ENCODE data around the gene ARHGDIA.

ARHGDIA gene

DNA sequence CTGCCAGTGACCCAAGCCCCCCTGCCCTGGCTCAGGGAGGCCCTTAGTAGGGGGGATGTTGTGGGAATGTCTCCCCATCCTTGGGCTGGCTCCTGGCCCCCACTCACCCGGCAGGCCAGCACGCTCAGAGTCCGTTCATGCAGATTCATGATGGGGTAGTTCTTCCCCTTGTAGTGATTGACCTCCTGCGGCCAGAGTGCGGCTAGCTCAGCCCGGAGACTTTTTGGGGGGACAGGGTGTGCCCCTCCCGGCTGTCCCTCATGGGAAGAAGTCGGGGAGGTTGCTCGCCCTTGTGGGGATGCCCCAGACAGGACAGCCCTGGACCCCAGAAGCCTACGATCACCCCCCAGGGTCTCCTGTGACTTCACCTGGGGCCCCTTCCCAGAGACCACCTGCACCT is 34.9 kb upstream of the ARHGDIA start:
- FAIRE-seq, result no peak

DNA sequence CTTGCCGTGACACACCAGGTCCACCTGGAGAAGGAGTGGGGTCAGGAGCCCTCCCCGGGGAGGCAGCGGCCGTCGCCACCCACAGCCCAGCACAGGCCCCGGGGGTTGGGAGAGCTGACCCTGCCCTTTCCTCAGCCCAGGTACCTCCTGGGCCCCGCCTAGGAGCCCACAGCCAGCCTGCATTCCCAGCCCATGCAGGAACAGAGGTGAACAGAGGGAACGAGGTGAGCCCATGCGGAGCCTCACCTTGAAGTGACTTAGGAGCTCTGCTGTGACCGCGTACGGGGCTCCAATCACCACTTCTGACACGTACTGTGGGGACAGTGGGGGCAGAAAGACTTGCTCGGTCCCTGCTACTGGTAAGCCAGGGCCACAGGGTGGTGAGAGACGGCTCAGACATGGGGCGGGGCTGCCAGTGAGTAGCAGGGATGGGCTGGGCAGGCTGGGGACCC is 34.3 kb upstream of the ARHGDIA start:
- FAIRE-seq, result no peak

DNA sequence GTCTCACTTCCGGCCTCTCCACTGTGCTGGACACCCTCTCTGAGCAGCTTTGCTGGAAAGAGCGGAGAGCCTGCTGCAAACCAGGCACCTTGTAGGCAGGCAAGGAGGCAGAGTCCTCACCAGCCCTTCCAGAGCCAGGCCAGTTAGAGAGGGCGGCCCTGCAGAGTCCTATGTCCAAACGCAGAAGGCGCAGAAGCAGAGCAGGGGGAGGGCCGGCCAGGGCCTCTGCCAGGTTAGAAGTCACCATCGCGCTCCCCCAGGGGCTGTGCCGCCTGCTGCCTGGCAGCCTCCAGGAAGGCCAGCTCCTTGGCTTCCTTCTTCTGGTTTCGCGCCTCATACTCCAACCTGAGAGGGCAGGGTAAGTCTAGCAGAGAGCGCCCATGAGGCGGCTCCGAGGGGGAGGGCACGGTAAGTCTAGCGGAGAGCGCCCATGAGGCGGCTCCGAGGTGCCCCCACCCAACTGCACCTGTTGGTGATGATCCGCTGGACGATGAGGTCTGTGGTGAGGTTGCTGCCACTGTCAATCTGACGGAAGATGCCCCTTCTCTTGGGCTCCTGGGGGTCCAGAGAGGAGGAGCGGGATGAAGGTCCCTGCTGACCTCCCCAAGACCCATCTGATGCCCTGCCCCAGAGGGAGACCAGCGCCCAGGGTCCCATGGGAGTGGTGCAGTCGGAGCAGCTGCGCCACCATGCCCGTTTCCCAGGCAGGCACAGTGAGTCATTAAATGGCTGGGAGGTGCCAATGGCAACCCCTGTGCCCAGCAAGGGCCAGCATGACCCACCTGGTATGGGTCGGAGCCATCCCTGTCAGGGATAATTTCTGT is 33.7 kb upstream of the ARHGDIA start:
- no peak for FAIRE-seq

DNA sequence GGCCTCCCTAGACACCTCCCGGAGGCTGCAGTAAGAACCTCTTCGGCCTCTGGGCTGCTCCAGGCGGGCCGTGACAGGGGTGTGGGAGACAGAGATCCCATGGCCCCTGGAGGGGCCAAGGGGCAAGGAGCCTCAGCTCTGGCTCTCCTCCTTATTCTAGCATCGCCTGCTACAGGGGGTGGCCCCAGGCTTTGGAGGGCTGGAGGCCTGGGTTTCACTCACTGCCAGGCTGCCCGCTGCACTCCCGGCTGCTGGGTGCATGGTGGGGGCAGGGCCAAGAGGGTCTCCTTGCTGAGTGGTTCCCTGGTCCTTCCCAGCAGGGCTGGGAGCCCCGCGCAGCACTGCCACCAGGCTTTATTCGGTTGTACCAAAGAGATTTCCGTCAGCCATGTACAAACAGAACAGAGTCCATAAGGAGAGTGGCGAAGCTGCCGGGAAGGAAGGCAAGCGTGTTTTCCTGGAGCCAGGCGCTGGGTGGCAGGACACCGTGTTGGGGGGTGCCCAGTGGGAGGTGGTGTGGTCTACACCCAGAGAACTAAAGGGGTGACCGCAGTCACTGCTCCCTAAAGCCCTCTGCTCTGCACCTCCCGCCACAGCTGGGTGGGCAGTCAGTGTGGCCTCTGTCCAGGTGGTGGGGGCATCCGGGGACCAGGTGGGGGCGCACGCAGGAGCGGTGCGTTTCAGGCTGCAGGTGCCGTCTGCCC is 32.9 kb upstream of the ARHGDIA start:
- FAIRE-seq, result no peak

DNA sequence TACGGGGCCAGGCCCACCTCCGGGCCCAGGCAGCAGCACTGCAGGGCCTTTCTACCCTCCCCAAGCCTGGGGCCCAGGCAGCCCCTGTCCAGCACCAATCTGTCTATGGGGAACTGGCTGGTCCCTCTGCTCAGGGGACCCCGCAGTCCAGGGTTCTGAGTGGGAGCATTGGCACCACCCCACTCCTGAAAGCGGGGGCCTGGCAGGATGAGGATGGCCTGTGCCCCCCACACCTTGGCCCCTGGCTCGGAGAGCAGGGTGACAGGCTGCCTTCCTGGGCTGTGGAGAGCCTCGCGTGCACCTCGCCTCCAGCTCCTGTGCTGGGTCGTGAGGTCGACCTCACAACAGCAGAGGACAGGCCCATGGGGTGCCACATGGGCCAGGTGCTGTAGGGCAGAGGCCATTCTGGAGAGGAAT is 32.3 kb upstream of the ARHGDIA start:
- FAIRE-seq, result no peak

DNA sequence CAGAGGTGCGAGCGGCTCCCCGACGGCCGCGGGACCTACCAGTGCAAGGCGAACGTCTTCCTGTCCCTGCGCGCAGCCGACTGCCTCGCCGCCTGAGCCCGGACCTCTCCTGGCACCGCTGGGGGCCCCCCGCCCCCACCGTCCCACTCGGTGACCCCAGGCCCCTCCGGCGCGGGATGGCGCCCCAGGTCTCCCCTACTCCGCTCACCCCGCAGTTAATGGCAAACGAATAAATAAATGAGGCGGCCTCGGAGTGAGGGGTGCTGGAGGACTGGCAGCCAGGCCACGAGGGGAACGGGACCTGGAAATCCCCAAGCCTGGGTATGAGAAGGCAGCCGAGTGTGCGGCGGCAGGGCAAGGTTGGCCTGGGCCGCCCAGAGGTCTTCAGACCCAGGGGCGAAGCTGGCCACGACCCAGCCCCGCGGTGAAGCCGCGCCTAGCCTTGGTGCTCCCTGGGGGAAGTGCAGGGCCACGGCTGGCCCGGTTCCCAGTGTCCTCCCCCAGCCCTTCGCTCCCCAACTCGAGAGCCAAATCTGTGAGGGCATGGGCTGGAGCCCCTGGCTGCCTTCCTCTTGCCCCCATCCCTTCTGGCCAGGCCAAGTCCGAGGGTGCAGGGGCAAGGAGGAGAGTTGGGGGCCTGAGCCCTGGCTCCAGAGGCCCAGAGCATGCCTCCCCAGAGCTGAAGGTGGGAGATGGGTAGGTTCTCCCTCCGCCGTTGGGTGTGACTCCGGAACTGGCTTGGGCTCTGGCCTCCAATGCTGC is 31.7 kb upstream of the ARHGDIA start:
- FAIRE-seq, result no peak

DNA sequence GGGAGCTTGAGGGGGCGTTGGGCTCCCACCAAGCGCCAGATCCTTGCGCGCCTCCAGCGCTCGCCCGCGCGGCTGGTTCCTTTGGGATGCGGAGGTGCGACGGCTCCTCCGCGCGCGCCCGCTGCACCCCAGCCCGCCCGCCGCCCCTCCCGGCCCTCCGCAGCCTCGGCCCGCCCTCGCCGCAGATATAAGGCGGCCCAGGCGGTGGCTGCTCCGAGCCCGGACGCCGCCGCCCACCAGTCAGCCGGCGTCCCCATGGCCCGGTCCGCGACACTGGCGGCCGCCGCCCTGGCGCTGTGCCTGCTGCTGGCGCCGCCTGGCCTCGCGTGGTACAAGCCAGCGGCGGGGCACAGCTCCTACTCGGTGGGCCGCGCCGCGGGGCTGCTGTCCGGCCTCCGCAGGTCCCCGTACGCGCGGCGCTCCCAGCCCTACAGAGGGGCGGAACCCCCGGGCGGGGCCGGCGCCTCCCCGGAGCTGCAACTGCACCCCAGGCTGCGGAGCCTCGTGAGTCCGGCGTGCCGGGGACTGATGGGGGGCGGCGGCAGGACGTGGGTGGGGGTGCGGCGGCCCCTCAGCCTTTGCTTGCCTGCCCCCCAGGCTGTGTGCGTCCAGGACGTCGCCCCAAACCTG is 31.0 kb upstream of the ARHGDIA start, which contains the start of gene NPB:
NPB (plus strand) TSS at position 216 of the 630 bp plus-strand sequence; CDS start at position 256, 40 bp downstream.
- FAIRE-seq, result no peak

DNA sequence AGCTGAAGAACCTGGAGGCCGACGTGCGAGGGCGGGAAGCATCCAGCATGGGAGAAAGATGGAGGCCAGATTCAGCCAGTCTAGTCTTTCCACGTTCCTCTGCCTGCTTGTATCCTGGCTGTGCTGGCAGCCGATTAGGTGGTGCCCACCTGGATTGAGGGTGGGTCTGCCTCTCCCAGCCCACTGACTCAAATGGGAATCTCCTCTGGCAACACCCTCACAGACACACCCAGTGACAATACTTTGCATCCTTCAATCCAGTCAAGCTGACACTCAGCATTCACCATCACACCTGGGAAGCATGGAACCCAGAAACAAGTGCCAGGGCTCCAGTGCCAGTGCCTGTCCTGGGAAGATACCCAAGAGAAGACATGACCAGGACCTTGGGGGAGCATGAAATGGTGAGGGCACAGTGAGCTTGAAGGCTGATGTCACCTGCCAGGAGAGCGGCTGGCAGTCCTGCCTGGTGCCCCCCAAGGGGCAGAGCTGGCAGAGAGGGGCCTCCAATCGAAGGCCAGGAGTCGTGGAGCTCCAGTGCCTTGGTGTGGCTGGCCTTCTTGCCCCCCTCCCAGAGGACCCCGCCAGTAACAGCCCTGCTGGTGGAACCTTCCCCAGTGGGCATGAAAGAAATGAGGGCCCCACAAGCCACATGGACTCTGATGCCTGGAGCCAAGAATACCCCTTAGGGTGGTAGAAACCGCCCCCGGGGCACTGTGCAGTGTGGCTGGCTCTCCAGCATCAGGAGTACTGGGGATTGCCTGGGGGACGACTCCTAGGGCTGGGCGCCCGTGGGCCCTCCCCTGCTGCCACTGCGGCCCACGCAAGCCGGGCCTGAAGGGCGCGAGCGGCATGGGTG is 30.3 kb upstream of the ARHGDIA start:
- no peak for FAIRE-seq

DNA sequence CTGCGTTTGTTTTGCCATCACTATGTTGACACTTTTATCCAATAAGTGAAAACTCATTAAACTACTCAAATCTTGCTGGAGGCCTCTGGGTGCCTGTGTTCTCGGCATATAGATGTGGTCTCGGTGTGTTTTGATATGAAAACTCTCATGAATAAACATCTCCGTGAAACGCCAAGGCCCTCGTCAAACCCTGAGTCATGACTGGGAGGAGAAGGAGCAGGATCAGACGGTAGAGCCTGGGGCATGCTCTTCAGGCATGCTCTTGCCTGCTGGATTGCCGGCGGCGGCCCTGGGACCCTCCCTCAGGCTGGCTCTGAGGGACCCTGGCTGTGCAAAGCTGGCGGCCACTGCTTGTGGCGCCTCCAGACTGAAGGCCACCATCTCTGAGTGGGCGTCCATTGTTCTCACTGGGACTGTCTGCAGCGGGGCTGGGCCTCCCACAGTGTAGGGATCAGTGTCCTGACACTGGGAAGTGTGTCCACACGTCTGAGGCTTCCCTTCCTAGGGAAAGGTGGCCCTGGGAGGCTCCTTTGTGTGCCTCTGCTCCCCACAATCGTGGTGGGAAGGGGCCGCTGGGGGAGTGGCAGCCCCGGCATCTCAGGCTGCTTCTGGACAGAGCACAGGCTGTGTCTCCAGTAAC is 29.2 kb upstream of the ARHGDIA start:
- FAIRE-seq, result no peak

DNA sequence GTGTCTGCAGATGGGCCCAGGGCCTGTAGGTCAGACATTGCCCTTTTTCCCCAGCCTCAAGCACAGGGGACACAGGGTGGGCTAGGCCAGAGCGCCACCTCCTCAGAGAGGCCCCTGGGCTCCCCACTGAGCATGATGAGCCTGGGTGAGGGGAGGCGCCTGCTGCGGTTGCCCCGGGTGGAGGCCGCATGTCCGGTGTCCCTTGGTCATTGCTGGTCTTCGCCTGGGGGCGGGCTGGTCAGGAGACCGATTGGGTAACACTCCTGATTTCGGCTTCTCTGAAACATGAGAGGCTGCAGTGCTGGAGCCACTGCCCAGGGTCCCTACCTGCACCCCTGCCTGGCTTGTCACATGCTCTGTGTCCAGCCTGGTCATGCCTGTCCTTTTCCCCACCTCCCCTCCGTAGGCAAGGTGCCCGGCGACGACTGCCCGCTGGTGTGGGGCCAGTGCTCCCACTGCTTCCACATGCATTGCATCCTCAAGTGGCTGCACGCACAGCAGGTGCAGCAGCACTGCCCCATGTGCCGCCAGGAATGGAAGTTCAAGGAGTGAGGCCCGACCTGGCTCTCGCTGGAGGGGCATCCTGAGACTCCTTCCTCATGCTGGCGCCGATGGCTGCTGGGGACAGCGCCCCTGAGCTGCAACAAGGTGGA is 28.5 kb upstream of the ARHGDIA start:
- FAIRE-seq, result no peak

DNA sequence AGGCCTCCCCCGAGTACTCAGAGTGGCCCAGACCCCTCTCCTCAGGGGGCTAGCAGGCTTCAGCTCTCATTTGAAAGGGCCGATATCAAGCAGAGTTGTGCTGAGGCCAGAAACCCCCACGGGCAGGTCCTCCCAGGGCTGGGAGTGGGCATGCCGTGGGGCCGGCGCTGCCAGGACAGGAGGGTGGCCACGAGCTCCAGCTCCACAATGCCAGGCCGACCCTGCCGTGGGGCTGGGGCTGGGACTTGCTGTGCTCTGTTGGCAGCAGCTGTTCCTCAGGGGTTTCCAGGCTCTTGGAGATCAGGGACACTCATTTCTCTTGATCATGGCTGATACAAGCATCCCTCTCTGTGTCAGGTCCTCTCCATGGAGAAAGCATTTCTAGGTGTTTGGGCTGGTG is 27.7 kb upstream of the ARHGDIA start:
- no peak for FAIRE-seq

DNA sequence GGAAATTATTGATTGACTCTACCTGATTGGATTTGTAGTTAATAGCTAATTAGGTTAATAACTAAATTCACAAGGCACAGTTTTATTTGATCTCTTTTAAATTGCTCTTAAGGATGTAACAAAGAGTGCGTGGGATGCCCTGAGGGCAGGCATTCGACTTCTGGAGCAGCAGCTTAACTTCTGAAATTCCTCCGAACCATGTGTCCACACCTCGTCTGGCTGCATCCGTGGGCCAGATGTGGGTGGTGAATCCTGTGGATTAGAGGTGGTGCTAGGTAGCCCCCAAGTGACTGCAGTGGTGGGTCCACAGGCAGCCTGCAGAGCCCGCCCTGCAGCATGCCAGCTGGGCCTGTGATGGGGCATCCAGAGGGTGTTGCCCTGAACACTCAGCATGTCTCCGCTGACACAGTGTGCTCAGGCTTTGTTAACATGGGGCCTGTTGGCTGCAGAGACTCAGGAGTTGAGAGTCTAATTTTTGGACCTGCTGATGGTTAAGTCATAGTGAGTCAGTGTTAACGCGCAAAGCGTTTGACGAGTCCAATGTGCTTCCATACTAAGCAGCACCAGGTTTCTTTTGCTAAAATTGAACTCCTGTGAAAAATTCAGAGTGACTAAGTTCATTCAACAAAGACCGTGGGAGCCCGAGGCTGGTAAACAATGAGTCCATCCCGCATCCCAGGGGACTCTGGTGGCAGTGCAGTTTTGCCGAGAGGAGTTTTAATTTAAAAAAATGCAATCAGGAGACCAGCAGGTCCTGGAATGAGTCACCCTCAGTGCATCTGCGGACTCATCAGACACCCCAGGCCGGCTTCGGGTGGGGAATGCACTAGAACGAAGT is 27.1 kb upstream of the ARHGDIA start:
- FAIRE-seq, result no peak

DNA sequence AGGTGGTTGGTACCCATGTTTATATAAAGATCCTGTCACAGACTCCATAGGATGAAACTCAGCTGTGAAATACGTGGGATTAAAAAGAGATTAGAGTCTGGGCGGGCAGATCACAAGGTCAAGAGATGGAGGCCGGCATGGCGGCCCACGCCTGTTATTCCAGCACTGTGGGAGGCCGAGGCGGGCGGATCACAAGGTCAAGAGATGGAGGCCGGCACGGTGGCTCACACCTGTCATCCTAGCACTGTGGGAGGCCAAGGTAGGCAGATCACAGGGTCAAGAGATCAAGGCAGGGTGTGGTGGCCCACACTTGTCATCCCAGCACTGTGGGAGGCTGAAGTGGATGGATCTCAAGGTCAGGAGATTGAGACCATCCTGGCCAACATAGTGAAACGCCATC is 24.3 kb upstream of the ARHGDIA start:
- FAIRE-seq, result no peak

DNA sequence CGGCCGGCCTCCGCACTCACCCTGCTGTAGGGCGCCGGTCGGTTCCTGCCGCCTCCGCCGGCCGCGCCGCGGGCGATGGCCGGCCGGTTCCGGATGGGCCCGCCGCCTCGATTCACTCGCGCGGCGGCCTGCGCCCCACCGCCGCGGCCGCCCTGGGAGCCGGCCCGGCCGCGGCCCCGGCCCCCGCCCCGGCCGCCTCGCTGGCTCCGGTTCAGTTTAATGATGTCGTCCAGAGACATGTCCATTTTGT is 20.1 kb upstream of the ARHGDIA start:
- no peak for FAIRE-seq

DNA sequence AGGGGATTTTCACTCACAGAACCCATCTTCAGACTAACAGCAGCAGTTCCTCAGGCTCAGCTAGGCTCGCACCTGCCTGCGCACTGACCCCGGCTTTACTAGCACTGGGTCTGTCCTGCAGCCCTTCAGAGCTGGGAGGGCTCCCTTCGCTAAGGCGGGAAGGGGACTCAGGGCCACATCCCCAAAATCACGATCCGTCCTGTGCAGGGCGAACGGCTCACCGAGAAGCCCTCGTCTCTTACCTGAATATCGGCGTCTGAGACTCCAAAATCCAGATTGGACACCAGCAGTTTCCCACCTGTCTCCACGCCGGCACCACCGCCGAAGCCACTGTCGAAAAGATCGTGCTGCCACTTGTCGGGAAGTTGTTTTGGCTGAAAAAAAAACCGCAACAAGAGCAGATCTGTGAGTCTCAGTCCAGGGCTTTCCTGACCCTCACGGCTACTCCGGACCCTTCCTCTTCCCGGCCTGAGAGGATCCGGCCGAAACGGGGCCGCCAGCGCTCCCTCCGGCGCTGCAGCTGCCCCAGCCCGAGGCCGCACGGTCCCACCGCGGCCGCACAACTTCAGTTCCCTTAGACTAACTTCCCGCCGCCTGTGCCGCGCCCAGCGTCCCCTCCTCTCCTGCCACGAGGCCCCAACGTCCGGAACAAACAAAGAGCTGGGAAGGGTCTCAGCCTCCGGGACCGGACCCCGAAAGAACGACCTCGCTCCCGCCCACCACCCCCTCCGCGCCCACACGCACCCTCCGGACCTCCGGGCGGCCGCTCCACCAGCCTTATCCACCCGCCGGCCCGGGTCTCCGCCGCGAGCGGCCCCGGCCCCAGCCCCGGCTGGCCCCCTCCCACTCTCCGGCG is 19.5 kb upstream of the ARHGDIA start:
- FAIRE-seq, result no peak

DNA sequence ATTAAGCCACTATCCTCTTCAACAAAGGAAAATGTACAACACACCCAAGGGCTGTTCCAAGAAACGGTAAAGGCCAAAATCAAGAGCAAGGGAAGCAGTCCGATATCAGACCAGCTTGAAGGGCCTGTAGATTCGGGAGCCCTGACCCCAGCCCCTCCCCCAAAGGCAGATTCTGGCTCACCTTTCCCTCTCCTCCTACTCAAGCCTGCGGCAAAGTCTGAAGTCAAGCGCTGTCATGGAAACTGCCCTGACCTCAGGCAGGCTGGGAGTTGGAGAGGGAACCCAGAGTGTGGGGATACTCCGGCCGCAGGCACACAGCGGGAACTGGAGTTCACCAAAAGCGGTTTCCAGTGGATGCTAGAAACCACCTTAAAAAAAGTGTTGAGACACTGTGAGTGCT is 18.5 kb upstream of the ARHGDIA start:
- no peak for FAIRE-seq

DNA sequence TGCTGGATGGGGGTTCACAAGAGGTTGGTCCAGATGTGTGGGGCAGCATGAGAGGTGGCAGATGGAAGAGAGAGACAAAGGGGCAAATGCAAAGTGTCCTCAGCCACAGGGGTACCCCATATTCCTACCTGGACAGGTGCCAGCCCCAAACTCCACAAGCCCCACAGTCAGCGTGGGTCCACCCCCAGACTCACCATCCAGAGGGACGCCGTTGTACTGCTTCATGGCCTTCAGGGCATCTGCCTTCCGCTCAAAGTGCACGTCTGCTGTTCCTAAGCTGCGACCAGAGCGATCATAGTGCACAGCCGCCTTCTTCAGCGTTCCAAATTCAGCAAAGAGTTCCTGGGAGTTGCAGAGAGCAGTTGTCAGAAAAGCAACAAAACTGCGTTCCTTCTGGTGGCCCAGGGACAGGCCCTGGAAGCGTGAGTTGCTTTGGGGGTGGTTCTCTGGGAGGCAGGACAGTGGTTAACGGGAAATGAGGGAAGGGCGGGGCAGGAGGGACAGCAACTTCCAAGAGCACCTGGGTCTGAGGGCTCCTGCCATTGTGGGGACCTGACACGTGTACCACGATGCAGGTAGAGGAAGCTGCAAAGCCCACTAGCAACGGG is 18.0 kb upstream of the ARHGDIA start:
- no peak for FAIRE-seq

DNA sequence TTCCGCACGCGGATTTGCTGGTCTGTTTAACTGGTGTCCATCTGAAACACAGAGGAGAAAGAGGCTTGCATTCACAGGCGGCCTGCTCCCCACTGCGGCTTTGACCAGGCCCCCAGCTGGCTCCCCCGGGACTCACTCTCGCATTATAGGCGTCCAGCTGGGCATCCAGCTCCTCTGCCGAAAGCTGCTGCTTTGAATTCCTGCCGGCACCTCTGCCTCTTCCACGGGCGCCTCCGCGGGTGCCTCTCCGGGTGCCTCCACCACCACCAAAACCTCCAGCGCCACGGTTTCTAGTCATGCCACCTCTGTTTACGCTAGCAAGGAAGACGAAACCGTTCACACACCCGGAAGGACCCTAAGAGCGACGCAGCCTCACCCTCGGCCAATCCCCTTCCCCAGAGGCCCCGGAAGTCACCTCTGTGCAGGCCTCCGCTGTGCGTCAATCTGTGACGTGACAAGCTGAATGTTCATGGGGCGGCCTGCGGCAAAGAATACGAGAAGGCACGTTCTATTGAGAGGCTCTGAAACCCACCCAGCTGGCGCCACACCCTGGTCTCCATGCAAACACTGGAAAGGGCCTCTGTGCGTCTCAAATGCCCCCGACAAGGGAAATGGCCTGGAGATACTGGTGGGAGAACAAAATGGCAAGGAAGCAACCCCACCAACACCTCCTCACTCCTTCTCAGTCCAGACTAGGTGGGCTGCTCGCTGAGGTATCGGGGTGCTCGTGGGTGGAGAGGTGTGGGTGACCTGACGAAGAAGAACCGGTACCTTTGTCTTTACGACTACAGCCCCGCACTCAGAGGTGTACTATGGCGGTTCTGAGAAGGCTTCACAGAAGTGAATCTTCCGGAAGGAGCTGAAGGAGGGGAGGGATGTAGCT is 17.2 kb upstream of the ARHGDIA start:
- FAIRE-seq, result no peak
